T-helper 1 cell treated with Interleukin-12 subunit alpha and Interleukin-12 subunit beta and Interleukin-4 antibody, amounts not matched to agents 30 μg/mL and 1 μg/mL, for 36 hours (primary cell): ENCODE results near the gene PDXP.
"Not testable (repeated sequence)": the region's sequence is repeated elsewhere in the genome, so short reads cannot be mapped to it uniquely, and the experiment has no call there.

ENCODE experiments used
- H3K27ac Mint-ChIP-seq: one replicate; pipeline ENCODE4 v1.8.0; 2021; ENCODE audit warnings: mild to moderate bottlenecking, mixed read lengths
- H3K27me3 Mint-ChIP-seq: one replicate; pipeline ENCODE4 v1.8.0; 2021; ENCODE audit warnings: low read depth, mixed read lengths
- H3K36me3 Mint-ChIP-seq: one replicate; pipeline ENCODE4 v1.8.0; 2021; ENCODE audit warnings: low read depth, mixed read lengths
- H3K4me1 Mint-ChIP-seq: one replicate; pipeline ENCODE4 v1.8.0; 2021; ENCODE audit warnings: low read depth, mixed read lengths
- H3K4me3 Mint-ChIP-seq: one replicate; pipeline ENCODE4 v1.8.0; 2021; ENCODE audit warnings: mild to moderate bottlenecking, moderate library complexity, mixed read lengths
- H3K9me3 Mint-ChIP-seq: one replicate; pipeline ENCODE4 v1.8.0; 2021; ENCODE audit warnings: mixed read lengths

Gene PDXP

DNA sequence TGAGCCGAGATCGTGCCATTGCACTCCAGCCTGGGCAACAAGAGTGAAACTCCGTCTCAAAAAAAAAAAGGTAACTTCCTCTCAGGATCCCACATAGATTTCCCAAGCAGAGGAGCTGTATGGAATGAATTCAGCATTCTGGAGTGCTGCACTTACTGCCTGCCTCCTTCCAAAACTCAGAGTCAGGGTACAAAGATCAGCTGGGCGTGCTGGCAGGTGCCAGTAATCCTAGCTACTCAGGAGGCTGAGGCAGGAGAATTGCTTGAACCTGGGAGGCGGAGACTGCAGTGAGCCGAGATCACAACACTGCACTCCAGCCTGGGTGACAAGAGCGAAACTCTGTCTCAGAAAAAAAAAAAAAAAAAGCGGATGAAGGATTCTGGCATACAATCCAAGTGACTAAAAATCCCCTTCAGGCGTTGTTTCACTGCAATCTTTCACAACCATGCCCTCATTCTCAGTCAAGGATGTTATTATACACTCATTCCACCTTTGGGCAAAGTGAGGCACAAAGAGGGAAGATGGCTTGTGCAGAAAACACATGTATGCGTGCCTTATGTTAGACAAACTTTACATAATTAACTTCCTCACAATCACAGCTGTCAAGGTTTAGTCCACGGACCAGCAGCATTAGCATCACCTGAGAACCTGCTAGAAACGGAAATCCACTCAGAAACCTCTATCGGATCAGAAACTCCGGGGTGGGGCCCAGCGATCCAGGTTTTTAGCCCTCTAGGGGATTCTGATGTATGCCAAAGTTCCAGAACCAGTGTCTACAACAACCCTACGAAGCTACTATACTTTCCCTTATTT, 26.5 kb downstream of the PDXP start:
- Mint-ChIP-seq H3K9me3 (no peaks in the 10 kb centered on the region), H3K36me3 (peaks cover 16% of the 10 kb centered on the region), H3K4me1 (peaks cover 24% of the 10 kb centered on the region), H3K4me3 (no peak overlapping the region), H3K27me3 (no peaks in the 10 kb centered on the region), H3K27ac (no peak overlapping the region)

DNA sequence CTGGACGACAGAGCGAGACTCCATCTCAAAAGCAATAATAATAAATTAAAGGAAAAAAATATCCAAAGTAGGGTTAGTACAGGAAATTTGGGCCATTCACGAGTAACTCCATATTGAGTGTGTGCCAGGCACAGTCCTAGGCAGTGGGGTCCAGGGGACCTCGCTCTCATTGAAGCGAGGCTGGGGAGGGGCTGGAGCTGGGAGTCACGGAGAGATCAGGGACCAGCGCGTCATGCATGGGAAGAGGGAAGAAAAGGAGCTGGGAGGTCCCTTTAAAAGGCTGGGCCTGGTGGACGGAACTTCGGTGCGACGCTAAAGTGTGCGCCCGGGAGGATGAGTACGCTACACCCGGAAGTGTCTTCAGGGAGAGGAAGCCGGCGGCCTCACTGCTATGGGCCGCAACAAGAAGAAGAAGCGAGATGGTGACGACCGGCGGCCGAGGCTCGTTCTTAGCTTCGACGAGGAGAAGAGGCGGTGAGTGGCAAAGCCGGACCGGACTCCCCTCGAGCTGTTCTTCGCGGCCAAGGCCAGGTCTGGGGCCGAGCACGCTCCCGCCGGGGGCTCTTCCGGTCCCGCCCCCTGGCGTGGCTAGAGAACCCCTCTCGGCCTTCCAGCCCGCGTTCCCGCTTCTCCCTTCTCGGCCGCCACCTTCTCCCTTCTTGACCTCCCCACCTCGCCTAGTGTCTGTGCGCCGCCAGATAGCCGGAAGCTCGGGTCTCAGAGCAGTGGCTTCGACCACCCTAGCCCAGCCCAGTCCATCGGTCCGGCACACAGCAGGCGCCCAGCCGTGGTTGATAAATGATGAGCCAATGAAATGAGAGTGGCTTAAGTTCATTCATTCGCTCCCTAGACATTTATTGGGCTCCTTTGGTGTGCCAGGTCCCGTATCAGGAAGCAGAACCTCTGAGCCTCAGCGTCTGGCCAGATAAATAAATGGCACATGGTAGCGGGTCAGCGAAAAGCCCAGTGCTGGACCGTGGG, 27.8 kb downstream of the PDXP start, which contains the start of gene NOL12:
Gene NOL12, plus strand, starts transcription at position 342 of the 981 bp plus-strand sequence. Its CDS starts 50 bp downstream, at position 392.
- peak within 1 kb of the TSS; percentile 98 for H3K4me3 Mint-ChIP-seq
- H3K9me3 Mint-ChIP-seq: no peaks in the 10 kb centered on the region
- H3K4me1 Mint-ChIP-seq: peaks cover 20% of the 10 kb centered on the region
- H3K36me3 Mint-ChIP-seq: peaks cover 20% of the 10 kb centered on the region
- H3K27me3 Mint-ChIP-seq: no peaks in the 10 kb centered on the region
- H3K27ac Mint-ChIP-seq: peak within 1 kb of the TSS; percentile 93

- H3K27ac Mint-ChIP-seq: no peak overlapping the region
- no peaks in the 10 kb centered on the region for H3K9me3 Mint-ChIP-seq
- no peak overlapping the region for H3K4me3 Mint-ChIP-seq
- H3K4me1 Mint-ChIP-seq: peaks cover 15% of the 10 kb centered on the region
- no peaks in the 10 kb centered on the region for H3K27me3 Mint-ChIP-seq
- H3K36me3 Mint-ChIP-seq: peaks cover 28% of the 10 kb centered on the region
Observed at GRCh38 chr22:37690407-37690806, 31.9 kb downstream of the PDXP start.

DNA sequence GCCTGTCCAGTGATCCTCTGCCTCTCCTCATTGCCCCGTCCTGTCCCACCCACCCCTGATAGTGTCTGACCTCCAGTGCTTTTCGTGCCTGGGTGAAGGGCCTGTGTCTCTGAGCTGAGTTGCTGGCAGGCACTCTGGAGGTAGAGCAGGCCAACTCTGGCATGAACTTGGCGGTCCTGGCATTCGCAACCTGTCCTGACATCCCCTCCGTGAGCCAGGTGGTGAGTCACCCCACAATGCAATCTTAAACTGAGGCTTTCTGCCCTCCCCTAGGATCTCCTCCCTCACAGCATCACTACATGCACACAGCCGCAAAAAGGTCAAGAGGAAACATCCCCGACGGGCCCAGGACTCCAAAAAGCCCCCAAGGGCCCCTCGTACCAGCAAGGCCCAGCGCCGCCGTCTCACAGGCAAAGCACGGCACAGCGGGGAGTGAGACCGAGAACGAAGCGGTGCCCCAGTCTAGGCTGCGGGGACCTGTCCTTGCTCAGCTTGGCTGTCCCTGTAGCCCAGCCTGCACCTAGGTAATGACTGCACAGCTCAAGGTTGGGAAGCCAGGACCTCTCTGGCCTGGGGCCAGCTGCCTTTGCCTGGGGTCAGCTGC, 32.5 kb downstream of the PDXP start:
- no peak overlapping the region for H3K27ac Mint-ChIP-seq
- H3K4me1 Mint-ChIP-seq: peaks cover 17% of the 10 kb centered on the region
- no peaks in the 10 kb centered on the region for H3K9me3 Mint-ChIP-seq
- H3K36me3 Mint-ChIP-seq: peaks cover 31% of the 10 kb centered on the region
- H3K4me3 Mint-ChIP-seq: no peak overlapping the region
- H3K27me3 Mint-ChIP-seq: no peaks in the 10 kb centered on the region

DNA sequence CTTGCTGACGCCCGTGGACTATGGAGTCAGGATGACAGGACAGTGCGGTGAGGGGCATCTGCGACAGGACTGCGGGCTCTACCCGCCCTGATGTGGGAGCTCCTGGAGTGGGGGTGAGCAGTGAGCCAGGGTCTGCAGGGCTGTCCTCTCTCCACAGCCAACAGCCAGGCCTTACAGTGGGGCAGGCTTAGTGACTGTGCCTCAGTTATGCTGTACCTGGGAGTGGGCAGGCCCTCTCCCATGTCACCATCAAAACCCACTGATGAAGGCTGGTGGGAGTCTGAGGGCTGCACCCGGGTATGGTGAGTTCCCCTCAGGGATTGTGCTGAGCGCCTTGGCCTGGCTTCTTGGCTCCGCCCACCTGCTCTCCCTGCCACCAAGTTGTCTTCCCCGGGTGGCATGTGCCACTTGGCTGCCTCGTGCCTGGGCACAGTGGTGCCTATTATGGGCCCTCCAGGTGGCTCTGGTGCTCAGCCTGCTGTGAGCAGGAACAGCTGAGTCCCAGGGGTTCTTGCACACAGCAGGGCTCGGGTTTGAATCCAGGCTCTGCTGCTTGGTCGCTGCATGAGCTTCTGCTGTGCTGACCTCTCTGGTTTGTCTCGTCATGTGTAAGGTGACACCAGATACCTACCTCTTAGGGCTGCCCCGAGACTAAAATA, 34.2 kb downstream of the PDXP start:
- no peak overlapping the region for H3K27ac Mint-ChIP-seq

GRCh38 chr22:37694131-37694530, 35.6 kb downstream of the PDXP start:
- H3K4me3 Mint-ChIP-seq, H3K27me3 Mint-ChIP-seq, H3K9me3 Mint-ChIP-seq, H3K27ac Mint-ChIP-seq: not testable (repeated sequence)
- H3K36me3 Mint-ChIP-seq: peaks cover 18% of the 10 kb centered on the region
- peaks cover 14% of the 10 kb centered on the region for H3K4me1 Mint-ChIP-seq

More for the DNA sequence above, 34.2 kb downstream of the PDXP start:
- Mint-ChIP-seq H3K9me3 (no peaks in the 10 kb centered on the region), H3K27me3 (no peaks in the 10 kb centered on the region), H3K4me3 (no peak overlapping the region), H3K4me1 (peaks cover 17% of the 10 kb centered on the region), H3K36me3 (peaks cover 28% of the 10 kb centered on the region)

- H3K36me3 Mint-ChIP-seq: peaks cover 12% of the 10 kb centered on the region
- not testable (repeated sequence) for H3K9me3 Mint-ChIP-seq, H3K27me3 Mint-ChIP-seq, H3K27ac Mint-ChIP-seq
- H3K4me1 Mint-ChIP-seq: peaks cover 13% of the 10 kb centered on the region
- peak overlapping the region; percentile 65 for H3K4me3 Mint-ChIP-seq
Observed at GRCh38 chr22:37696260-37696656, 37.7 kb downstream of the PDXP start.

DNA sequence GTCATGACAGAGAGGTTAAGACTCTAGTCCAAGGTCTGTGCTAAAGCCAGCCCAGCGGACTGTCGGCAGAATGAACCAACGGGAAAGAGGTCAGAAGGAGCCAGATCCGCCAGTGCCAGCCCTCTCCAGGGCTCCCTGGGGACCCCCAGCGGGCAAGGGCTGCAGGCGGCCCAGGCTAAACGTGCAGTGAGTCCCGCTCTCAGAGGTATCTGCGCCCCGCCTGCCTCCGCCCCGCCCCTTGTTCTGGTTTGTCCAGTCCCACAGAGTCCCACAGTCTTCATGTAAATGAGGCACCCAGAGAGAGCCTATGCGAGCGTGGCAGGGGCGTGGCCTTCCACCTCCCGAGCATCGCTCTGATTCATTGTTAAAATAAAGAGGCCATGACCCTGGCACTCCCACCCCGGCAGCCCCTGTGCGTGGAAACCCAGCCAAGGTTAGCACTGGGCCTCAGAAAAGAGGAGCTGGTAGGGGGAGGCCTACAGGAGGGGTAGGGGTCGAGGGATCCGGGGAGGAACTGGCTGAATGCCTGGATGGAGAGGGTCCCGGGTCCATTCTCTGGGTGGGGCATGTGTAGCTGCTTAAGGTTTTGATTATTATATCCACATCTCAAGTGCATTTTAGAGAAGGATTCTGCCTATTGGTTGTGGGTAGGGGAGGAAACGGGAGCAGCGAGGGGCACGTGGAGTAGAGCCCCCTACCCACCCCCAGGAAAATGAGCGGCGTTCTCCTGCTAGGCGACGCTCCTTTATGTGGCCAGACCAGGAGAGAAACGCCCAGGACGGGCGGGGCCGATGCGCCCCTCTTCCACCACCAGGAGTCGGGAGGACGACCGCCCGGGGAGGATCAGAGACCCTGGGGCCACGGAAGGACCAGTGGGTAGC, 38.4 kb downstream of the PDXP start, which contains the start of gene TRIOBP:
Gene TRIOBP, plus strand, starts transcription at position 392 of the 881 bp plus-strand sequence. CDS start 4,318 bp downstream, outside the sequence.
- Mint-ChIP-seq H3K4me1 (peaks cover 14% of the 10 kb centered on the region), H3K9me3 (no peaks in the 10 kb centered on the region), H3K4me3 (peak within 1 kb of the TSS; percentile 65), H3K27me3 (no peaks in the 10 kb centered on the region), H3K27ac (no peak within 1 kb of the TSS), H3K36me3 (peaks cover 12% of the 10 kb centered on the region)

GRCh38 chr22:37697538-37697835, 39.0 kb downstream of the PDXP start:
- peaks cover 14% of the 10 kb centered on the region for H3K4me1 Mint-ChIP-seq
- no peak overlapping the region for H3K27ac Mint-ChIP-seq
- no peaks in the 10 kb centered on the region for H3K27me3 Mint-ChIP-seq
- peaks cover 9% of the 10 kb centered on the region for H3K36me3 Mint-ChIP-seq
- H3K9me3 Mint-ChIP-seq: no peaks in the 10 kb centered on the region
- no peak overlapping the region for H3K4me3 Mint-ChIP-seq

DNA sequence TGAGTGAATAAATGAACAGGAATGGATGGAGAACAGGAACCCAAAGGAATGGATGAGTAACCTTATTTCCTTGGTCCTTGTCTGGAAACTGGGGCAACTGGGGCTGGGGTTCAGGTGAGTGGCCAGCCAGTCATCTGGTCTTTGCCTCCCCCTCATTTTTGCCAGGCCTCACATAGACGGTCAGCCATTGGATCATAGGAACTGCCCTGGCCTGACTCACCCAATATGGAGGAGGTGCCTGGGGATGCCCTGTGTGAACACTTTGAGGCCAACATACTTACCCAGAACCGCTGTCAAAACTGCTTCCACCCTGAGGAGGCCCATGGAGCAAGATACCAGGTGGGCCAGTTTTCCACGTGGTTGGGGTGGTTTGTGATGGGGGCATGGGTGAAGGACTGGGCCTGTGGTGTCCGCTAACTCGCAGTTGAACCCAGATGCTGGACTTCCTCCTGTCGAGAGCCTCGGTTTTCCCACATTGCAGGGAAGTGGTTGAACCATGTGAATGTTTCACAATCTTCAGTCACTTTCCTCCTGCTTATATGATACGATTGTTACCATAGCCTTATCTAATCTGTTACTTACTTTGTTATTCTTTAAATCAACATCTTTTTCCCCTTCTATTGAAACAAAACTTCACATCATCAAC, 42.7 kb downstream of the PDXP start:
- Mint-ChIP-seq H3K36me3 (no peaks in the 10 kb centered on the region), H3K9me3 (no peaks in the 10 kb centered on the region), H3K4me3 (no peak overlapping the region), H3K27ac (no peak overlapping the region), H3K4me1 (peaks cover 9% of the 10 kb centered on the region), H3K27me3 (no peaks in the 10 kb centered on the region)

DNA sequence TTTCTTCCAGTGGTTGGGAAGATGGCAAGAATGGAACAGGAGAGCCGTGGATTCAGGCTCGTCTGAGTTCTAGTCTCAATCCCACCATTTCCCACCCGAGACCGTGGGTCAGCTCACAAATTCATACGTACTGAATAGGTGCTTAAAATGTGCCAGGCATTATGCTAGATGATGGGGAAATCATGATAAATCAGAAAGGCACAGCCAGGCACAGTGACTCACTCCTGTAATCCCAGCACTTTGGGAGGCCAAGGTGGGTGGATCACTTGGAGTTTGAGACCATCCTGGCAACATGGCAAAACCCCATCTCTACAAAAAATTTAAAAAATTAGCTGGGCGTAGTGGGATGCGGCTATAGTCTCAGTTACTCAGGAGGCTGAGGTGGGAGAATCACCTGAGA, 45.4 kb downstream of the PDXP start:
- Mint-ChIP-seq H3K36me3 (no peaks in the 10 kb centered on the region), H3K27ac (no peak overlapping the region), H3K27me3 (no peaks in the 10 kb centered on the region), H3K4me1 (peaks cover 1% of the 10 kb centered on the region), H3K9me3 (no peaks in the 10 kb centered on the region), H3K4me3 (no peak overlapping the region)

DNA sequence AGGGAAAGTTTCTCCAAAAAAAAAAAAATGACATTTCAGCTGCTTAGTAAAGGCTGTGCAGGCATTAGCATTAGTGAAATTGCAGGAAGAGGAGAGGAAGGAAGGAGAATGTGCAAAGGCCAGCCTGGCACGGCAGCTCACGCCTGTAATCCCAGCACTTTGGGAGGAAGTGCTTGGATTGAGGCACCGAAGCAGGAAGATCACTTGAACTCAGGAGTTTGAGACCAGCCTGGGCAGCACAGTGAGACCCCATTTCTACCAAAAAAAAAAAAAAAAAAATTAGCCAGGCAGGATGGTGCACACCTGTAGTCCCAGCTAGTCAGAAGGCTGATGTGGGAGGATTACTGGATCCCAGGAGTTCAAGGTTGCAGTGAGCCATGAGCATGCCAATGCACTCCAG, 46.1 kb downstream of the PDXP start:
- Mint-ChIP-seq H3K27ac (no peak overlapping the region), H3K4me1 (peaks cover 1% of the 10 kb centered on the region), H3K9me3 (no peaks in the 10 kb centered on the region), H3K27me3 (no peaks in the 10 kb centered on the region), H3K4me3 (no peak overlapping the region), H3K36me3 (no peaks in the 10 kb centered on the region)

DNA sequence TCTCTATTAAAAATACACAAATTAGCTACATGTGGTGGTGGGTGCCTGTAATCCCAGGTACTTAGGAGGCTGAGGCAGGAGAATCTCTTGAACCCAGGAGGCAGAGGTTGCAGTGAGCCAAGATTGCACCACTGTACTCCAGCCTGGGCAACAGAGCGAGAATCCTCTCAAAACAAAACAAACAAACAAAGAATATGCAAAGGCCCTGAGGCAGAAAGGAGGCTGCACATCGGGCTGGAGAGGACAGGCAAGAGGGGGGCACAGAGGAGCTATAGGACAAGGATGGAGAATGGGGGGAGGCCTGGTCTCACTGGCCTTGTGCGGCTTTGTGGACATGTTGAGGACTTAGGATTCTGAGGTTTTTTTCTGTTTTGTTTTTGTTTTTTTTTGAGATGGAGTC, 46.7 kb downstream of the PDXP start:
- no peaks in the 10 kb centered on the region for H3K9me3 Mint-ChIP-seq
- H3K27me3 Mint-ChIP-seq: no peaks in the 10 kb centered on the region
- H3K4me3 Mint-ChIP-seq: no peak overlapping the region
- H3K27ac Mint-ChIP-seq: no peak overlapping the region
- H3K36me3 Mint-ChIP-seq: peaks cover 1% of the 10 kb centered on the region
- H3K4me1 Mint-ChIP-seq: peaks cover 1% of the 10 kb centered on the region
